H9 (cell line): Measurements from ENCODE around the gene SLCO2A1. TPM values are rescaled to one million over a fixed set of nuclear protein-coding genes. Genes with fewer than 3 reads are reported as not detected.

Experiments used
- DNase-seq: peaks from one replicate; pipeline ENCODE4 v3.0.0-alpha.2; 2017
- H2AFZ ChIP-seq: one replicate; pipeline ENCODE4 v1.6.1; 2013; ENCODE audit warnings: mild to moderate bottlenecking, low read length, control low read depth, moderate library complexity
- H2AK5ac ChIP-seq: 2 replicates; pipeline ENCODE4 v1.6.1; 2013; ENCODE audit warnings: low read length, control low read depth, mixed read lengths; ENCODE audit not compliant: insufficient read length
- H2BK120ac ChIP-seq: one replicate; pipeline ENCODE4 v1.6.1; 2013; ENCODE audit warnings: low read depth, mild to moderate bottlenecking, low read length, control low read depth, inconsistent platforms; ENCODE audit not compliant: poor library complexity, severe bottlenecking
- H2BK12ac ChIP-seq: 2 replicates; pipeline ENCODE4 v1.6.1; 2013; ENCODE audit warnings: low read length, control low read depth, mixed read lengths, low read depth; ENCODE audit not compliant: insufficient read length
- H2BK15ac ChIP-seq: 2 replicates; pipeline ENCODE4 v1.6.1; 2013; ENCODE audit warnings: low read depth, low read length, control low read depth
- H2BK20ac ChIP-seq: one replicate; pipeline ENCODE4 v1.6.1; 2013; ENCODE audit warnings: low read depth, mild to moderate bottlenecking, low read length, control low read depth, inconsistent platforms; ENCODE audit not compliant: poor library complexity, severe bottlenecking
- H2BK5ac ChIP-seq: 2 replicates; pipeline ENCODE4 v1.6.1; 2013; ENCODE audit warnings: low read length, control low read depth, mixed read lengths; ENCODE audit not compliant: insufficient read length
- H3K14ac ChIP-seq: 2 replicates; pipeline ENCODE4 v1.6.1; 2013; ENCODE audit warnings: low read length, control low read depth; ENCODE audit not compliant: insufficient read depth
- H3K18ac ChIP-seq: 2 replicates; pipeline ENCODE4 v1.6.1; 2013; ENCODE audit warnings: low read depth, mild to moderate bottlenecking, mixed read lengths, low read length, control low read depth; ENCODE audit not compliant: insufficient read length
- H3K23ac ChIP-seq: 2 replicates; pipeline ENCODE4 v1.6.1; 2013; ENCODE audit warnings: low read length, control low read depth, mixed read lengths, low read depth; ENCODE audit not compliant: insufficient read length
- H3K23me2 ChIP-seq: 2 replicates; pipeline ENCODE4 v1.6.1; 2013; ENCODE audit warnings: low read depth, mild to moderate bottlenecking, mixed read lengths, low read length, control low read depth; ENCODE audit not compliant: insufficient read length, poor library complexity, severe bottlenecking
- H3K27ac ChIP-seq: 2 replicates; pipeline ENCODE4 v1.5.1; 2013; ENCODE audit warnings: low read length, control low read depth, mixed read lengths, low read depth; ENCODE audit not compliant: insufficient read length
- H3K27me3 ChIP-seq: 2 replicates; pipeline ENCODE4 v1.6.1; 2013; ENCODE audit warnings: low read length, control low read depth, inconsistent platforms; ENCODE audit not compliant: insufficient read depth
- H3K4ac ChIP-seq: 2 replicates; pipeline ENCODE4 v1.6.1; 2013; ENCODE audit warnings: low read depth, mild to moderate bottlenecking, control low read depth, inconsistent platforms, low read length, moderate library complexity
- H3K4me1 ChIP-seq: 2 replicates; pipeline ENCODE4 v1.6.1; 2013; ENCODE audit warnings: low read length, control low read depth, inconsistent platforms; ENCODE audit not compliant: insufficient read depth
- H3K4me2 ChIP-seq: 2 replicates; pipeline ENCODE4 v1.6.1; 2013; ENCODE audit warnings: low read length, control low read depth, mixed read lengths; ENCODE audit not compliant: insufficient read length, insufficient read depth
- H3K56ac ChIP-seq: 2 replicates; pipeline ENCODE4 v1.6.1; 2013; ENCODE audit warnings: low read depth, mild to moderate bottlenecking, mixed read lengths, low read length, control low read depth; ENCODE audit not compliant: insufficient read length
- H3K79me1 ChIP-seq: 2 replicates; pipeline ENCODE4 v1.6.1; 2013; ENCODE audit warnings: low read depth, mild to moderate bottlenecking, moderate library complexity, low read length, control low read depth, inconsistent platforms; ENCODE audit not compliant: insufficient read depth, poor library complexity, severe bottlenecking
- H3K79me2 ChIP-seq: 2 replicates; pipeline ENCODE4 v1.6.1; 2013; ENCODE audit warnings: low read length, control low read depth, inconsistent platforms; ENCODE audit not compliant: insufficient read depth
- H3K9ac ChIP-seq: 2 replicates; pipeline ENCODE4 v1.6.1; 2013; ENCODE audit warnings: low read length, control low read depth, mixed read lengths; ENCODE audit not compliant: insufficient read length; ENCODE audit errors: extremely low read depth
- H3K9me3 ChIP-seq: one replicate; pipeline ENCODE4 v1.6.1; 2013; ENCODE audit warnings: low read depth, low read length, inconsistent platforms; ENCODE audit not compliant: control insufficient read depth
- H3T11ph ChIP-seq: one replicate; pipeline ENCODE4 v1.6.1; 2013; ENCODE audit warnings: mild to moderate bottlenecking, low read length, control low read depth, inconsistent platforms
- H4K20me1 ChIP-seq: one replicate; pipeline ENCODE4 v1.6.1; 2013; ENCODE audit not compliant: control insufficient read depth, insufficient read length, insufficient read depth
- H4K5ac ChIP-seq: 2 replicates; pipeline ENCODE4 v1.6.1; 2013; ENCODE audit warnings: low read depth, mild to moderate bottlenecking, mixed read lengths, low read length, control low read depth; ENCODE audit not compliant: insufficient read length
- H4K8ac ChIP-seq: replicated peaks from 2 replicates; pipeline ENCODE4 v1.6.1; 2013; ENCODE audit warnings: low read length, control low read depth, mixed read lengths, low read depth; ENCODE audit not compliant: insufficient read length
- H4K91ac ChIP-seq: 2 replicates; pipeline ENCODE4 v1.6.1; 2013; ENCODE audit warnings: low read depth, mild to moderate bottlenecking, moderate library complexity, mixed read lengths, low read length, control low read depth; ENCODE audit not compliant: insufficient read length
- H3K27ac Mint-ChIP-seq, 3 experiments: 2 replicates in 2 of 3; 3 replicates in 1 of 3; pipeline ENCODE4 v1.8.0; 2020 to 2021; ENCODE audit warnings: mixed read lengths in 3 of 3, mild to moderate bottlenecking in 1 of 3, moderate library complexity in 1 of 3
- H3K27me3 Mint-ChIP-seq: 2 replicates; pipeline ENCODE4 v1.8.0; 2021; ENCODE audit warnings: low read depth, mild to moderate bottlenecking, moderate library complexity, mixed read lengths
- H3K36me3 Mint-ChIP-seq, 3 experiments: 2 replicates in 2 of 3; 3 replicates in 1 of 3; pipeline ENCODE4 v1.8.0; 2020 to 2021; ENCODE audit warnings: low read depth in 3 of 3, mixed read lengths in 3 of 3; ENCODE audit not compliant: insufficient read depth in 1 of 3
- H3K4me1 Mint-ChIP-seq, 2 experiments: 2 replicates each; pipeline ENCODE4 v1.8.0; 2020; ENCODE audit warnings: mixed read lengths in 2 of 2
- H3K4me3 Mint-ChIP-seq, 2 experiments: 2 replicates in 1 of 2; 3 replicates in 1 of 2; pipeline ENCODE4 v1.8.0; 2020 to 2021; ENCODE audit warnings: mild to moderate bottlenecking in 2 of 2, mixed read lengths in 2 of 2, moderate library complexity in 1 of 2
- H3K9me3 Mint-ChIP-seq, 2 experiments: 2 replicates in 1 of 2; 3 replicates in 1 of 2; pipeline ENCODE4 v1.8.0; 2020; ENCODE audit warnings: mild to moderate bottlenecking in 2 of 2, mixed read lengths in 2 of 2, moderate library complexity in 1 of 2
- CTCF ChIP-seq: fragments of 200-600 bp; sonication (generic); conservative IDR thresholded peaks from 3 replicates; pipeline ENCODE4 v1.8.0; 2021; ENCODE audit warnings: antibody characterized with exemption, mild to moderate bottlenecking
- WGBS: extraction: QIAGEN DNeasy Blood & Tissue Kit; methylation state at CpG from one replicate; pipeline ENCODE4 v1.1.7; 2013; ENCODE audit warnings: missing lambda C conversion rate, low lambda C conversion rate, mixed read lengths; ENCODE audit not compliant: insufficient read length; ENCODE audit errors: extremely low coverage; 5-methylcytosine and 5-hydroxymethylcytosine counted together
- total RNA-seq: library from RNA; stranded (reverse); gene quantifications from 2 replicates; pipeline ENCODE4 v1.2.1, GENCODE V29; 2021

SLCO2A1 gene
- total RNA-seq, 1 experiment from 2014 or later: 0.98 TPM

- peaks cover 3% of the 10 kb centered on the region in 2 experiments; a peak in 3 of 5 replicates for H3K9me3 Mint-ChIP-seq
- WGBS: 100% methylated on average over 2 of the region's 4 CpGs
- H3K27me3 Mint-ChIP-seq: peaks cover 31% of the 10 kb centered on the region
- peaks cover 15 to 16% of the 10 kb centered on the region in 2 experiments for H3K4me1 Mint-ChIP-seq
- no peak overlapping the region for H2BK12ac ChIP-seq
- no peak overlapping the region for H2BK15ac ChIP-seq
- no peaks in the 10 kb centered on the region; the same call in 1 of the 2 replicates for H3K27me3 ChIP-seq
- H3K4me1 ChIP-seq: no peaks in the 10 kb centered on the region
- no peak overlapping the region for H3K9ac ChIP-seq
- no peak overlapping the region for H3K27ac ChIP-seq
- no peak overlapping the region for H2AK5ac ChIP-seq
- no peak overlapping the region for H3K56ac ChIP-seq
- no peaks in the 10 kb centered on the region for H4K20me1 ChIP-seq
- H3K4ac ChIP-seq: no peak overlapping the region
- no peak overlapping the region for H3K27ac Mint-ChIP-seq
- no peak overlapping the region for H4K8ac ChIP-seq
- no peak overlapping the region for H3K14ac ChIP-seq
- no peaks in the 10 kb centered on the region; a peak in 1 of 7 replicates for H3K36me3 Mint-ChIP-seq
- no peak overlapping the region for H3K4me3 Mint-ChIP-seq
- DNase-seq: no peak
- H2BK20ac ChIP-seq: no peak overlapping the region
- no peaks in the 10 kb centered on the region for H3K79me1 ChIP-seq
- H3K23ac ChIP-seq: no peak overlapping the region
- H2BK120ac ChIP-seq: no peak overlapping the region
- H4K5ac ChIP-seq: no peak overlapping the region
- no peak overlapping the region for H3K18ac ChIP-seq
- H4K91ac ChIP-seq: no peak overlapping the region
- no peak overlapping the region for H2BK5ac ChIP-seq
- no peak overlapping the region for H3T11ph ChIP-seq
- peaks cover 5% of the 10 kb centered on the region for H3K23me2 ChIP-seq
- H3K79me2 ChIP-seq: no peaks in the 10 kb centered on the region
- no peak overlapping the region for H2AFZ ChIP-seq
- no peak overlapping the region for H3K4me2 ChIP-seq
- no peak for TF ChIP-seq CTCF
- H3K9me3 ChIP-seq: no peaks in the 10 kb centered on the region
Measured at GRCh38 chr3:133924041-133924440, 105.7 kb downstream of the SLCO2A1 start.
